Stimulated activated CD4-positive, alpha-beta T cell treated with anti-CD3 and anti-CD28 coated beads, Interleukin-4, amount 100 ng/mL, for 48 hours (primary cell): ENCODE data around the gene ARHGAP9.
A peak's percentile ranks its signal among the peaks of the same experiment; 100 is the strongest.

ENCODE experiments used
- DNase-seq, 2 donors: peaks; one replicate each; pipeline ENCODE4 v3.0.0-alpha.2; 2020; ENCODE audit warnings: low read depth in 2 of 2

Gene ARHGAP9

DNA sequence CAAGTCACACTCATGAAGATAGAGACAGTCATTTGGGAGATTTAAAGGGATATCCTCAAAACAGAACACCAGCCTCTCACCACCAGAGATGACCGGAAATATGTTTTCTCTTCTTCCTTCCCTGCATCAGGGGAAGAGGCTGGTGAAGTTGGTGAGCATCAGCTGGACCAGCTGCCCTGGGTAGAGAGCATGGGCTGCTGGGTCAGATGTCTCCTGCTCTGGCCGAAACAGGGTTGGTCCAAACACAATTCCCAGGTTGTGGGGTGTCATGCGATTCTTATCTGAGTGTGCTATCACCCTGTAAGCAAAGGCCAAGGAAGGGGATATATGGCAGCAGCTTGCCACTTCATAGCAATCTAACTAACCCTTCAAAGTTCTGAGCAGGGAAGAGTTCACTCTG lies 7.3 kb downstream of the ARHGAP9 start:
- no peak for DNase-seq

DNA sequence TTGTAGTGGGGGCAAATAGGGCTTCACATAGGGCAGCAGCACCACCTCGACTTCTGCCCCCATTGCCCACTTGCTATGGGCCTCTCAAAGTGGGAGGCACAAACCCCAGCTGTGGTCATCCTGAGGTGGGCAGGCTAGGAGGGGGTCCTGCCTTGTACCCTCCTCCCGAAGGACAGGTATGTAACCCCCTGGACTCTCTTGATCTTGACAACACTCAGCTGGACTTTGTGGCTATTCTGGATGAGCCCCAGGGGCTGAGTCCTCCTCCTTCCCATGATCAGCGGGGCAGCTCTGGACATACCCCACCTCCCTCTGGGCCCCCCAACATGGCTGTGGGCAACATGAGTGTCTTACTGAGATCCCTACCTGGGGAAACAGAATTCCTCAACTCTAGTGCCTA lies 8.0 kb downstream of the ARHGAP9 start:
- no peak for DNase-seq

DNA sequence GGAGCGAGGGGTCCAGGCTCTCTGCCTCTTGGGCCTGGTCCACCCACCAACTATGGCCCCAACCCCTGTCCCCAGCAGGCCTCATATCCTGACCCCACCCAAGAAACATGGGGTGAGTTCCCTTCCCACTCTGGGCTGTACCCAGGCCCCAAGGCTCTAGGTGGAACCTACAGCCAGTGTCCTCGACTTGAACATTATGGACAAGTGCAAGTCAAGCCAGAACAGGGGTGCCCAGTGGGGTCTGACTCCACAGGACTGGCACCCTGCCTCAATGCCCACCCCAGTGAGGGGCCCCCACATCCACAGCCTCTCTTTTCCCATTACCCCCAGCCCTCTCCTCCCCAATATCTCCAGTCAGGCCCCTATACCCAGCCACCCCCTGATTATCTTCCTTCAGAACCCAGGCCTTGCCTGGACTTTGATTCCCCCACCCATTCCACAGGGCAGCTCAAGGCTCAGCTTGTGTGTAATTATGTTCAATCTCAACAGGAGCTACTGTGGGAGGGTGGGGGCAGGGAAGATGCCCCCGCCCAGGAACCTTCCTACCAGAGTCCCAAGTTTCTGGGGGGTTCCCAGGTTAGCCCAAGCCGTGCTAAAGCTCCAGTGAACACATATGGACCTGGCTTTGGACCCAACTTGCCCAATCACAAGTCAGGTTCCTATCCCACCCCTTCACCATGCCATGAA lies 8.6 kb downstream of the ARHGAP9 start:
- DNase-seq, result no peak

DNA sequence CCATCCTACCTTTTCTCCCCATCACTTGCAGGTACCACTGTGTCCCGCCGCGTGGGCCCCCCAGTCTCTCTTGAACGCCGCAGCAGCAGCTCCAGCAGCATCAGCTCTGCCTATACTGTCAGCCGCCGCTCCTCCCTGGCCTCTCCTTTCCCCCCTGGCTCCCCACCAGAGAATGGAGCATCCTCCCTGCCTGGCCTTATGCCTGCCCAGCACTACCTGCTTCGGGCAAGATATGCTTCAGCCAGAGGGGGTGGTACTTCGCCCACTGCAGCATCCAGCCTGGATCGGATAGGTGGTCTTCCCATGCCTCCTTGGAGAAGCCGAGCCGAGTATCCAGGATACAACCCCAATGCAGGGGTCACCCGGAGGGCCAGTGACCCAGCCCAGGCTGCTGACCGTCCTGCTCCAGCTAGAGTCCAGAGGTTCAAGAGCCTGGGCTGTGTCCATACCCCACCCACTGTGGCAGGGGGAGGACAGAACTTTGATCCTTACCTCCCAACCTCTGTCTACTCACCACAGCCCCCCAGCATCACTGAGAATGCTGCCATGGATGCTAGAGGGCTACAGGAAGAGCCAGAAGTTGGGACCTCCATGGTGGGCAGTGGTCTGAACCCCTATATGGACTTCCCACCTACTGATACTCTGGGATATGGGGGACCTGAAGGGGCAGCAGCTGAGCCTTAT lies 9.2 kb downstream of the ARHGAP9 start:
- no peak for DNase-seq

- DNase-seq, result no peak
Observed at GRCh38 chr12:57469296-57470164, 10.1 kb downstream of the ARHGAP9 start.

DNA sequence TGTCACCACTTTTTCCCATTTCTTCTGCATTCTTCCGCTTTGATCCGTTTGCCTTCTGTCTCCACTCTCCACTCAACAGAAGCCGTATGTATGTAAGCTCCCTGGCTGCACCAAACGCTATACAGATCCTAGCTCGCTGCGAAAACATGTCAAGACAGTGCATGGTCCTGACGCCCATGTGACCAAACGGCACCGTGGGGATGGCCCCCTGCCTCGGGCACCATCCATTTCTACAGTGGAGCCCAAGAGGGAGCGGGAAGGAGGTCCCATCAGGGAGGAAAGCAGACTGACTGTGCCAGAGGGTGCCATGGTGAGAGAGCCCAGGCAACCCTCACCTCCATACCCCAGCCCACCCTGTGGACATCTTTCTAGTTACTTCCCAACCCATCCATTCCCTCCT lies 11.8 kb downstream of the ARHGAP9 start:
- DNase-seq, result no peak

GRCh38 chr12:57467212-57467874 lies 12.3 kb downstream of the ARHGAP9 start:
- DNase-seq, result no peak

- no peak for DNase-seq
Observed at GRCh38 chr12:57465747-57466505, 13.7 kb downstream of the ARHGAP9 start.

DNA sequence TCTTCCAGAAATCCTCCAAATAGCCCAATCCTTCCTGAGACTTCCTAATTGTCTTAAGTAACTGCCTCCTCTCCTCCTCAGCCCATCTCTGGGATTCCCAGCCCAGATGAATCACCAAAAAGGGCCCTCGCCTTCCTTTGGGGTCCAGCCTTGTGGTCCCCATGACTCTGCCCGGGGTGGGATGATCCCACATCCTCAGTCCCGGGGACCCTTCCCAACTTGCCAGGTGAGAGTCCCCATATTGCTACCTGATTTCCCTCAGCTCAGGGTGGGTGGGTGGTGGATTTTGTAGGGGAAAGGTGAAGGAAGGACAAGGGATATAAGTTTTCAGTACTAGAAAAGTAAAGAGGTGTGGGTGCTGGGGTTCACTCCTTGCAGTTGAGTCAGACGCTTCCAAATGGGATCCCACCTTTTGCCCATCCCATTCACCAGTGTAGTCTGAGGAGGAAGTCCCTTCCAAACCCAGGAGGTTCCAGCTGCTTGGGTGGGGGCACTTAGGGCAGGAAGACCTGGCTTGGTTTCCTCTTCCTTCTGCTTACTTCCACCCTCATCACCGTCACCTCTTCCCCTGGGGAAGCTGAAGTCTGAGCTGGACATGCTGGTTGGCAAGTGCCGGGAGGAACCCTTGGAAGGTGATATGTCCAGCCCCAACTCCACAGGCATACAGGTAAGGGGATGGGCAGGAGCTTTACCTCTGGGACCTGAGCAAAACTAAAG lies 14.5 kb downstream of the ARHGAP9 start:
- DNase-seq, result no peak

DNA sequence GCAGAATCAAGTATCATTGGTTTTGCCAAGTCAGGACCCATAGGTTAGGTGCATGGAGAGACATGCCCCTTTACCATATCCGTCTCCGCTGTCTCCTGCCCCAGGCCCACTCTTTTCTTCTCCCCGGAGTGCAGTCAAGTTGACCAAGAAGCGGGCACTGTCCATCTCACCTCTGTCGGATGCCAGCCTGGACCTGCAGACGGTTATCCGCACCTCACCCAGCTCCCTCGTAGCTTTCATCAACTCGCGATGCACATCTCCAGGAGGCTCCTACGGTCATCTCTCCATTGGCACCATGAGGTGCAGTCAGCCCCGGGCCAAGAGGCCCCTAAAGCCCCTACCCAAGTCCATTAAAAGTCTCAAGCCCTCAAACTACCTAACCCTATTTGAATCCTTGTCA lies 15.1 kb downstream of the ARHGAP9 start:
- DNase-seq, result no peak

DNA sequence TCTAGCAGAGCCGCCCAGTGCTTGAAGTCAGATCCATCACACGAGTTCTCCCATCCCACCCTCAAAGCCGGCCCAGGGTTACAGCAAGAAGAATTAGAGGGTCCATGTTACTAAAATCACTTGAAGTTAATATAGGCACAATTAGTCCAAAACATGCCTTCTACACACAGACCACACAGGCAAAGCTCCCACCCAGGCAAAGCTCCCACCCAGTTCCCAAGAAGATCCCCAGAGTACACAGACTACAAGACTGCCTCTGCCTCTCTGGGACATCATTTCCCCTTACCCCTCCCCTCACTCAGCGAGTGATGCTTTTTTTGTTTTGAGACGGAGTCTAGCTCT lies 16.8 kb downstream of the ARHGAP9 start:
- DNase-seq, result no peak

- DNase-seq, result peak; percentile 84 to 88
Observed at GRCh38 chr12:57462251-57462911, 17.3 kb downstream of the ARHGAP9 start.

GRCh38 chr12:57461917-57462250 lies 17.8 kb downstream of the ARHGAP9 start:
- DNase-seq, result no peak

- no peak for DNase-seq
Observed at GRCh38 chr12:57461276-57461916, 18.3 kb downstream of the ARHGAP9 start.

DNA sequence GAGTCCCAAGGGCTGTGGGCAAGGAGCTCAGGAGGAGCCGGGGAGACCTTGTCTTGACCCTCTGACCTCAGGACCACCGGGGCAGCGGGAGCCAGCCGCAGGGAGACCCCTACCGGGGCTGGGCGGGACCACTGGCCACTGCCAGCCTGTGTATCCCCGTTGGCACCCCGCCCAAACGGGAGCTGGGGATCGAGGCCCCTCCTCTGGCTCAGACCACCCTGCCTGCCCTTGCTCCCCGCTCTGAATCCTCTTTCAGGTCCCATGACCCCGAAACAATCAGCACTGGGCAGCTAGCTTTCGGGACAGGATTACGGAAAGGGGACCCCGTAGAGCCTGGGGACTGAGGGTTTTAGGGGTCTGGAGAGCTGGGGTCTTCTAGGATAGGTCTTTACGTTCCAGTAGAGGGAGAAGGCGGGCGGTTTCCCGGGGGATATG lies 18.8 kb downstream of the ARHGAP9 start:
- no peak for DNase-seq

GRCh38 chr12:57460468-57460784 lies 19.2 kb downstream of the ARHGAP9 start:
- DNase-seq, result no peak

DNA sequence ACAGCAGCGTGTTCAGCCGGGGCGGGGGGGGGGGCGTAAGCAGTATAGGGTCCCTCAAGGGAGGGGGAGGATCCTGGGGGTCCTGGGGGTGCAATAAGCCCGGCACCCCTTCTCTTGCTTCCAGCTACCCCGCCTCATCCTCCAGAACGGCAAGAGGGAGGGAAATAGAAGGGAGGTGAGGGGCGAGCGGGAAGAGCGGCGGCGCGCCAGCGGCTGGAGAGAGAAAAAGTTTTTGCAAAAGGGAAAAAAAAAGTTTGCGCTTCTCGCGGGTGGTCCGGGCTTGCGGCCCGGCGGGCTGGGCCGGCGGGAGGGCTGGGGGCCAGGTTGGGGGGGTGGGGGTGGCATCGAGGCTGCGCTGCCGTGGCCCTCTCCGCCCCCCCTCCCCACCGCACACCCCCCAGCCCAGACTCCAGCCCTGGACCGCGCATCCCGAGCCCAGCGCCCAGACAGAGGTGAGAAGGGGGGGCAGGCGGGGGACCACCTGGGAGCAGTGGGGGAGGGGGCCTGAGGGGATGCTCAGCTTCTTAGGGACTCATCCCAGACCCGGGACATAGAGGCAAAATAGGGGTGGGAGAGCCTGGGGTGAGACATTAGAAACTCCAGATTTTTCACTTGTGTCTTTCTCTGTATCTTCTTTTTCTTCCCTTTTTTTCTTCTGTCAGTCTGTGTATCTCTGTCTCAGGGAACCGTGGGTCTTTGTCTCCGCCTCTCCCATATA lies 19.8 kb downstream of the ARHGAP9 start, which contains the start of gene GLI1:
Gene GLI1, plus strand, starts transcription at position 36 of the 718 bp plus-strand sequence. CDS start 3,907 bp downstream, outside the sequence.
- DNase-seq, result no peak

DNA sequence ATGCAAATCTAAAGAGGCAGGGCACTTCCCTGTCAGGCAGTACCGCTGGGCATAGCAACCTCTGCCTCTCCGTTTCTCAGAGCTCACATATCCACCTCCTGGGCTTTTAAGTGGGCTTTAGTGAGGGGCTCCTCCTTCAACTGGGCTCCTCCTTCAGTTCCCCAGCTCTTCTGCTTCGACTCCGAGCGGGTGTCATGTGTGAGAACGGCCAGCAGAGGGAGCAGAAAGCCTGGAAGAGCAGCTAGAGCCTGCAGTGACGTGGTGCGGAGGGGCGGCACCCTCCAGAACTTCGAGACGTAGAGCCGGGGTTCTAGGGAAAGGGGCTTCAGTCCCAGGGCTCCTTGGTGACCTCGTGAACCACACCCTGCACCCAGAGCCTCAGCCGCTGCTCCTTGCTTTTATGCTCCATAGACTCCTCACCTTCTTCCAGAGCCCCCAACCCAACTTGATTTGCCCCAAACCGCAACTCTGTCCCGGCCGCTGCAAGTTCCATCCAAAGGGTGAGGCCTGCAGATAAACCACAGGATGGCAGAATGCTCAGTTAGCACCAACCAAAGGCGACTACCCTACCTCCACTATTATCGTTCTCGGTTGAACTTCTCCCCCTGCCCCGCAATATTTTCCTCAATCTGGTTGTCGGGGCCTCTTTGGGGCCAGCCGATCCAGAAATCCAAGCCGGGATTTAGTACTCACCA lies 20.5 kb downstream of the ARHGAP9 start:
- peak; percentile 94 to 95 for DNase-seq

GRCh38 chr12:57458665-57459054 lies 21.0 kb downstream of the ARHGAP9 start:
- no peak for DNase-seq
